NCI-H1930 (cell line): ENCODE measurements around the gene SLC35G1.
A peak's percentile ranks its signal among the peaks of the same experiment; 100 is the strongest.

Source experiments
- DNase-seq, 2 experiments: peaks; one replicate each; lab custom pipeline; 2025; lab: John Stamatoyannopoulos, UW

SLC35G1 gene, protein sequence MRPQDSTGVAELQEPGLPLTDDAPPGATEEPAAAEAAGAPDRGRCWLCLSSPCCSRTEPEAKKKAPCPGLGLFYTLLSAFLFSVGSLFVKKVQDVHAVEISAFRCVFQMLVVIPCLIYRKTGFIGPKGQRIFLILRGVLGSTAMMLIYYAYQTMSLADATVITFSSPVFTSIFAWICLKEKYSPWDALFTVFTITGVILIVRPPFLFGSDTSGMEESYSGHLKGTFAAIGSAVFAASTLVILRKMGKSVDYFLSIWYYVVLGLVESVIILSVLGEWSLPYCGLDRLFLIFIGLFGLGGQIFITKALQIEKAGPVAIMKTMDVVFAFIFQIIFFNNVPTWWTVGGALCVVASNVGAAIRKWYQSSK

GRCh38 chr10:93893646-93894515, at the start of gene SLC35G1:
Gene SLC35G1 (plus strand): TSS chr10:93893978. CDS start chr10:93894034, 56 bp downstream.
- peak; percentile 58 to 68 for DNase-seq

- DNase-seq = no peak
Measured at GRCh38 chr10:93844979-93845626, 48.7 kb upstream of the SLC35G1 start.

DNA sequence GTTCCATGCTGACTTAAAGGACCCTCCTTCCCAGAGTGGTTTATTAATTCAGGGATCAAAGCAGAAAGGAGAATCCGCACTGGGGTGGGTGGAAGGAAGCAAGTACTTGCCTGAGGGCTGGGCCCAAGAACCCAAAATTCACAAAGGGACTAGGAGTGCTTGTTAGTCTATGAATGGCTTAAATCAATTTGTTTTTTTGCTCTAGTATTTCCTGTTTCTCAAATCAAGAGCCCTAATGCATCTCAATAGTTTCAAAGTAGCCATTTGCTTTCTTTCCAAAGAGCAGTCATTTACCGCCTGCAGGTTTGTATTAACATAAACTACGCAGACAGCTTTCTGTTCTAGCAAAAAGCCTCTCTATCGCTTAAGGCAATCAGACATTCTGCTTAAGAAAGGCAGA, 44.2 kb upstream of the SLC35G1 start:
- no peak for DNase-seq

DNA sequence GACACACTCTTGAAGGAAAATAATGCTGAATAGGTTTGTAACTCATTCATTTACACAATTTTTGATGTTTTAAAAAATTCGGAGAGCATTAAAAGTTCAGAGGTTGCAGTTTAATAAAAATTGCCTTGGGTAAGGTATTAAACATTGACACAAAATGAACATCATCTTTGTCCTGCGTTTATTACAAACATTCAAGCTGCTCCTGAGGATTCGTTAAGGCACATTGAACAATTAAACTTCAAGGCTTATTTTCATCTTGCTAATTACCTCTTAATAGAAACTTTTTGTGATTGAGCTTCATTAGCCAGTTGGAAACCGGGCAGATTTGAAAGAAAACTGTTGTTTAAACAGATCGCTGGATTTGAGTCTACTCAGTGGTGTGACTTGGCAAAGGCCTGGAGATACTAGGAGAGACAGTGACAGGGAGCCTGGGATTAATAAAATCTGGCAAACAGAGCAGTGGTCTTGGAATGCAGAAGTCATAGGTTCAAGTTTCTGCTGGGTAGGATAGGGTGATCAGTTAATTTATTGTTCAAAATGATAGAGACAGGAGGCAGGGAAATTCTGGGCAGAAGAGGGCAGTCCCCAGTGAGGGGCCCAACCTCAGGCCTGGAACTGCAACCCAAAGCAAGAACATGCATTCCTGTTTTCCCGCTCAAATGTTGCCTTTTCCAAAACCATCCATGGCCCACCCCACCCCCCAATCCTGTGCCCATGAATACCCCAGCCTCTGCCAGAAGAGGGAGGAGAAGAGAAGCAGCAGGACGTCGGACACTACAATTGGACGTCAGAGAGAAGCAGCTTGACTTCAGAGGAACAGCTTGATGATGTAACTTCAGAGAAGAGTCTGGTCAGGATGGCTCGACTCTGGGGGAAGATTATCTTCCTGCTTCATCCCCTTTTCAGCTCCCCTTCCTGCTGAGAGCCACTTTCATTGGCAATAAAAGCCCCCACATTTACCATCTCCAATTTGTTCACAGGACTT, 43.5 kb upstream of the SLC35G1 start:
- no peak for DNase-seq

DNA sequence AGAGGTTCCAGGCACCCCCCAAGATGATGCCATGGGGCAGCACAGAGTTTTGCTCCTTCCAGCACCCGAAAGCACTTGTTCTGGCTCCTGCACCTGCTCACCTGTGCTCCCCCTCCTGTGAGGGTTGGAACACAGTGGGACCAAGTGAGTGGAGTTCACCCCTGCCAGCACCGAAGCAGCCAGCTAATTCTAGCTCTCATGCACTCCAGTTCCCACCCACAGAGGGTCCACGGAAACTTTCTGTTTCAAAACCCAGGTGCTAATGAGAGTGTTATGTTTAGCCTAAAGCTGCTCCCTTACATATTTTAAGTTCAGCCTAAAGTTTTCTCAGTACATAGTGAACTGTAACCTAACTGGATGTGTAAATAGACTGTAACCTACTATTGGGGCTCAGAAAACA, 42.6 kb upstream of the SLC35G1 start:
- DNase-seq = no peak

- DNase-seq = no peak
Measured at GRCh38 chr10:93852476-93853095, 41.2 kb upstream of the SLC35G1 start.

DNA sequence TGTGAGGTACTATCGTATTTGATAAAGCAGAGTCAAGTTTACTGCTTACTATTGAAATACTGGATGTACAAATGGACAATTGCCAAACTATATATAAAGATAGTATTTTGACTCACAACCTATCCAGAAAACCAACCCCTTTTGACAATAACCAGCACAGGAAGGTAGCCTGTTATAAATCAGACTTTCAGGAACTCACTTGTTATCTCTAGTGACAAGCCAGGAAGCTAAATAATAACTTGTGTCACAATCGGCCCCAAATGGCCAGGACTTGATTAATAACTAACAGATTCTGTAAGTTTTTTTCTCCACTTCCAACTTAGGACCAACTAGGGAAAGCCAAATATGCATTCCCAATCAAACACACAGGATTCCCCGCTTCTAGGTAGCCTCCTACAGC, 38.8 kb upstream of the SLC35G1 start:
- DNase-seq = no peak

DNA sequence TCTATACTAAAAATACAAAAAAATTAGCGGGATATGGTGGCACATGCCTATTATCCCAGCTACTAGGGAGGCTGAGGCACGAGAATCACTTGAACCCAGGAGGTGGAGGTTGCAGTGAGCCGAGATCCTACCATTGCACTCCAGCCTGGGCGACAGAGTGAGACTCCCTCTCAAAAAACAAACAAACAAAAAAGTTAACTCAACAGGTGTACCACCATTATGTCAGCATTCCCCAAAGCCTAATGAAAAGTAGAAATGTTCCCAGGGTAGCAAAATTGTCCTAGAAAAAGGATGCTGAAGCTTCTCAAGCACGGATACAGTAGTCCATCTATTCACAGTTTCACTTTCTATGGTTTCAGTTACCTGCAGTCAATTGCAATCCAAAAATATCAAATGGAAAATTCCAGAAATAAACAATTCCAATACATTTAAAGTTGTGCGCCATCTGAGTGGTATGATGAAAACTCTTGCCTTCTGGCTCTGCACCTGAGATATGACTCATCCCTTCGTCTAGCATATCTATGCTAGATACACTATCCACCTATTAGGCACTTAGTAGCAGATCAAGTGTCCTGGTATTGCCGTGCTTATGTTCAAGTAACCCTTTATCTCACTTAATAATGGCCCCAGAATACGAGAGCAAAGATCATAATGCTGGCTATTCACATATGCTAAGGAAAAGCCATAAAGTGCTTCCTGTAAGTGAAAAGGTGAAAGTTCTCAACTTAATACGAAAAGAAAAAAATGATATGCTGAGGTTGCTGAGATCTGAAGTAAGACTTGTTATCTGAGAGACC, 37.2 kb upstream of the SLC35G1 start:
- no peak for DNase-seq

DNA sequence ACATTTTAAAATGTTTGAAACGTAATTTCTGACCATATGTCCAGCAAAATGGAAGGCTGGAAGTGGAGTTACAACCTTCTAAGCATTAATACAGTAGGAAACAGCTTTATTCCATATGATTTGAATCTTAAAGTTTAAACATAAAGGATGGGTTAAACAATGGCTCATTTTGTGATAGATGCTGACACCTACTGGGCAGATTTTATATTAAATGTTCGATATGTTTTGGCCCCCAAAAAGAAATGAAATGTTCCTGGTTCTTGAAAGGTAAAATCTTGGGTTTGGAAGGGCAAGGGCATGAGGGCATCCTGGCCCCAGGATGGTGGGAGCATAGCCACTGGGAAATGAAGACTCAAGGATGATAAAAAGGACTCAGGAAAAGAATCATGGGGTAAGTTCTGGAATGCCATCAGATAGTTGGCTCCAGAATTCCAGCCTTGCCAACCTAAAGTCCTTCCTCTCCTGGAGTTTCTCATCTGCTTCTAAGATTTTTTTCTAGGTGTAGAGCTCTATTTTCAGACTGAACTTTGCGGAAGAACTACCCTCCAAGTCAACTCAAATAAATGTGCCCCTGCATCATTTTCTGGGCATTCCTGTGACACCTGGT, 34.6 kb upstream of the SLC35G1 start:
- DNase-seq = no peak

DNA sequence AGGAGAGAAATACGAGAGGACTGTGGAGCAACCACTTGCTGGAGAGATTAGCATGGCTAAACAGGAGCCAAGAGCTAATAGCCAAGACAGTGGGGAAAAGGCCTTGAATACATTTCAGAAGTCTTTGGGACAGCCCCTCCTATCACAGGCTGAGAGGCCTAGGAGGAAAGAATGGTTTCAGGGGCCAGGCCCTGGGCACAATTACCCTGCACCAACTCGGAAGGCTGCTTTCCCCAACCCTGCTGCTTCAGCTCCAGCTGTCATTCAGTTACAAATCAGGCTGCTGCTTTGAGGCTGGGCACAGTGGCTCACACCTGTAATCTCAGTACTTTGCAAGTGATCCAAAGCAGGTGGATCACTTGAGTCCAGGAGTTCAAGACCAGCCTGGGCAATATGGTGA, 32.0 kb upstream of the SLC35G1 start:
- DNase-seq = no peak

GRCh38 chr10:93865794-93866425, 27.9 kb upstream of the SLC35G1 start:
- no peak for DNase-seq

DNA sequence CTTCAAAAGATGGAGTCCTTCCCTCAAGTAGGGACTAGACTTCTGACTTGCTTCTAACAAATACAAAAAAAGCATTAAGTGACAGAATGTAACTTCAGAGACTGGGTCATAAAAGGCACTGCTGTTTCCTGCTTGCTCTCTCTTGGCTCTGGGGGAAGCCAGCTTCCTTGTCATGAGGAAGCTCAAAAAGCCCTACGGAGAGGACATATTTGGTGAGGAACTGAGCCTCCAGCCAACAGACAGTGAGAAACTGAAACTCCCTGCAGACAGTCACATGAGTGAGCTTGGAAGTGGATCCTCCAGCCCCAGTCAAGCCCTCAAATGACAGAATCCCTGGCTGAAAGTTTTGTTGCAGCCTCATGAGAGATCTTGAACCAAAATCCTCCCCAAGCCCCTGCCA, 26.3 kb upstream of the SLC35G1 start:
- no peak for DNase-seq

DNA sequence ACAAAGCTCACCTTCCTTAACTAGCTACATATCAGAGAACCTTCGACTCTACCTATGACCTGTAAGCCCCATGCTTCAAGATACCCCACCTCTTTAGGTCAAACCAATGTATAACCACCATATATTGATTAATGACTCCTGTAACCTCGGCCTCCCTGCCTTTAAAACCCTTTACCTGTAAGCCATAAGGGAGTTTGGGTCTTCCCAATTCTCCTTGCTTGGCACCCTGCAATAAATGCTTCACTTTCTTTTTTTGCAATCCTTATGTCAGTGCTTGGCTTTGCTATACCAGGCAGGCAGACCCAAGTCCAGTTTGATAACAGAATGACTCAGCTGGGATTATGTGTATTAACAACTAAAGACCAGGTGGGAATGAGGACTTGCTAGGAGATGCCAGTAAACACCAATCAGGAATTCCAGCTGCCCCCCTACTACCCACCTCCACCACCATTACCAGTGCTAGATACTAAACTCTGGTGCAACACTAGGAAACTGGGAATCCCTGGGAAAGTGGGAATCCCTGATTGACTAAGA, 22.0 kb upstream of the SLC35G1 start:
- no peak for DNase-seq

DNA sequence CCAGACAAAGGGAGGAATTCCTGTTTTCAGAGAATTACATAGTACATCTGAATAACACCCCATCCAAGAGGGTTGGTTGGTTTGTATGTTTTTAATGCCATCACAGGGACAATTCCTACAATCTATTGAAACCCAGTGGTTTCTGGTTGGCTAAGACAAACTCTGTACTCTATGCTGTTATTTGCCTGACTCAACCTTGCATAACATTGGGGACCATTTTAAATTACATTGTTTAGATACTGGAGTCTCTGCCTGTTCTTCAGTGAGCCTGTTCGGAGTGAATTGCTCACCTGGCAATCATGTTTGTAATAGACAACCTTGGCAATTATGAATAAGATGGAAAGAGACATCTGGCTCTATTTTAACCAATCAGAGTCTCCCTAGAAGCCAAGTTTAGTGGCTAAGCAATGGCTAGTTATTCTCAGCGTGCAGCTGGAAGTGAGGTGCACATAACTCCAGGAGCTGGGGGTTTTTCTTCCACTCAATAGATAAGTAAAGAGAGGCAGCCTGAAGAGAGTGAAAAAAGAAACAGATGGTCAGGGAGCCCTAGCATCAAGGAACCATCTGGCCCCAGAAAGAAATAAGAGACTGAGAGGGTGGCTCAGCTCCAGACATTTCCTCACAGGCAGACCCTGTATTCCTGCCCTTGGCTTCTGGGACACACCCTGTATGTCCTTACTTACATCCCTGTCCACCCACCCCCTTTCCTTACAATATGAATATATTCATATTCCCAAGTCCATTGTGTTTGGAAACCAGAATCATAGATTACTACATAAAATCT, 21.2 kb upstream of the SLC35G1 start:
- DNase-seq = no peak

DNA sequence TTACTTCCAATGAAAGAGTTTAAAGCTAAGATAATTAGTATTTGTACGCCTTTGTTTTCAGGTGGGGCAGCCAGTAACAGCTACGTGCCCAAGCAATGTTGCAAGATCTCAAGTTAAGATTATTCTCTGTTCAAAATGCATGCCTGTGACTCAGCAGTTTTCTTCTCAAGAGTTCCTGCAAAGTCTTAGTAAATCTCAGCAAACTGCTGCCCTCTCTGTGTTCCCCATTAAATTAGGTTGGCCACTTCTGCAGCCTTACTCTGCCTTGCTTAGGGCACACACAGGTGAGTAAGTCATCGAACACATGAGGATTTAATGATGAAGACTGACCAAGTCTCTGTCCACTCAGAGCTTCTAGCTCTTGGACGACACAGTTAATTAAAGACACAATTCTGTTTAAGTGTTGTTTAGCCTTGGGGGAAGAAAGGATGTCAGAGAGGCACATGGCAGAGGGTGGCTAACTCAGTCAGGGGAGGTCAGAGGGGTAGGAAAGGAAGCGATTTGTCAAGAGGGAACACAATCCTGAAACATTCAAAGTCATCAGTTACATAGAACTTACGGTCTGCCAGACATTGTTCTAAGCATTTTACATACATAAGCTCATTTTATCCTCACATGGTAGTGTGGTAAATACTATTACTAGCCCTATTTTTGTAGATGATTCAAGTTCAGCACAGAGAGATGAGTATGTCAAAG, 20.2 kb upstream of the SLC35G1 start:
- no peak for DNase-seq

GRCh38 chr10:93874309-93875031, 19.3 kb upstream of the SLC35G1 start:
- DNase-seq = peak; percentile 2 to 27

GRCh38 chr10:93875032-93875358, 18.8 kb upstream of the SLC35G1 start:
- no peak for DNase-seq
